Osteoblast (primary cell): Measurements from ENCODE around the gene SHISA7. TPM values are rescaled to one million over a fixed set of nuclear protein-coding genes. Genes with fewer than 3 reads are reported as not detected.

Experiments used
- DNase-seq: peaks from one replicate; pipeline ENCODE4 v3.0.0; 2011; ENCODE audit warnings: low spot score, mixed read lengths; ENCODE audit not compliant: insufficient read length; ENCODE audit errors: missing footprints
- H2AFZ ChIP-seq: 2 replicates; pipeline ENCODE4 v1.6.0; 2011; ENCODE audit warnings: mild to moderate bottlenecking, low read length
- H3K27ac ChIP-seq: 2 replicates; pipeline ENCODE4 v1.5.1; 2011; ENCODE audit warnings: mild to moderate bottlenecking, low read depth, low read length, moderate library complexity
- H3K27me3 ChIP-seq: 2 replicates; pipeline ENCODE4 v1.6.0; 2012; ENCODE audit warnings: mild to moderate bottlenecking, control low read depth, inconsistent platforms, low read length, moderate library complexity; ENCODE audit not compliant: insufficient read depth
- H3K36me3 ChIP-seq: 2 replicates; pipeline ENCODE4 v1.5.1; 2011; ENCODE audit warnings: mild to moderate bottlenecking, low read length, control low read depth, moderate library complexity; ENCODE audit not compliant: insufficient read depth
- H3K4me1 ChIP-seq: 2 replicates; pipeline ENCODE4 v1.5.1; 2011; ENCODE audit warnings: mild to moderate bottlenecking, low read length, control low read depth, moderate library complexity; ENCODE audit not compliant: insufficient read depth
- H3K4me2 ChIP-seq: 2 replicates; pipeline ENCODE4 v1.6.0; 2011; ENCODE audit warnings: mild to moderate bottlenecking, low read length; ENCODE audit not compliant: insufficient read depth
- H3K4me3 ChIP-seq: fragments of 200-600 bp; sonication (generic); 3 replicates; pipeline ENCODE4 v1.5.1; 2012; ENCODE audit warnings: mild to moderate bottlenecking, low read length, inconsistent platforms; ENCODE audit not compliant: insufficient read depth
- H3K79me2 ChIP-seq: 2 replicates; pipeline ENCODE4 v1.6.0; 2012; ENCODE audit warnings: mild to moderate bottlenecking, low read length, control low read depth, inconsistent platforms; ENCODE audit not compliant: insufficient read depth
- H3K9me3 ChIP-seq: 2 replicates; pipeline ENCODE4 v1.5.1; 2011; ENCODE audit warnings: low read depth, low read length, control low read depth
- H4K20me1 ChIP-seq: 2 replicates; pipeline ENCODE4 v1.6.0; 2012; ENCODE audit warnings: mild to moderate bottlenecking, low read length, control low read depth; ENCODE audit not compliant: insufficient read depth
- total RNA-seq: library from RNA; depleted of rRNA; stranded (reverse); fragments of >200 nt; gene quantifications from 2 replicates; pipeline ENCODE4 v1.2.3, GENCODE V29; 2012
- TF ChIP-seq, protein P1 (sequence below): IDR thresholded peaks from 2 replicates; pipeline ENCODE4 v1.5.1; 2011; ENCODE audit warnings: mild to moderate bottlenecking, low read depth, low read length, moderate library complexity; ENCODE audit errors: extremely low read depth

Gene SHISA7
- total RNA-seq, 1 donor, result not detected

- Histone ChIP-seq H3K79me2 (peaks cover 23% of the 10 kb centered on the region), H4K20me1 (no peaks in the 10 kb centered on the region), H3K36me3 (peaks cover 7% of the 10 kb centered on the region), H3K27me3 (no peaks in the 10 kb centered on the region), H3K4me3 (peak overlapping the region; percentile 87), H3K9me3 (no peaks in the 10 kb centered on the region), H2AFZ (no peak overlapping the region), H3K4me2 (peak overlapping the region; percentile 88), H3K27ac (peak overlapping the region; percentile 99), H3K4me1 (peaks cover 45% of the 10 kb centered on the region)
- DNase-seq, result no peak
- TF ChIP-seq, protein P1, sequence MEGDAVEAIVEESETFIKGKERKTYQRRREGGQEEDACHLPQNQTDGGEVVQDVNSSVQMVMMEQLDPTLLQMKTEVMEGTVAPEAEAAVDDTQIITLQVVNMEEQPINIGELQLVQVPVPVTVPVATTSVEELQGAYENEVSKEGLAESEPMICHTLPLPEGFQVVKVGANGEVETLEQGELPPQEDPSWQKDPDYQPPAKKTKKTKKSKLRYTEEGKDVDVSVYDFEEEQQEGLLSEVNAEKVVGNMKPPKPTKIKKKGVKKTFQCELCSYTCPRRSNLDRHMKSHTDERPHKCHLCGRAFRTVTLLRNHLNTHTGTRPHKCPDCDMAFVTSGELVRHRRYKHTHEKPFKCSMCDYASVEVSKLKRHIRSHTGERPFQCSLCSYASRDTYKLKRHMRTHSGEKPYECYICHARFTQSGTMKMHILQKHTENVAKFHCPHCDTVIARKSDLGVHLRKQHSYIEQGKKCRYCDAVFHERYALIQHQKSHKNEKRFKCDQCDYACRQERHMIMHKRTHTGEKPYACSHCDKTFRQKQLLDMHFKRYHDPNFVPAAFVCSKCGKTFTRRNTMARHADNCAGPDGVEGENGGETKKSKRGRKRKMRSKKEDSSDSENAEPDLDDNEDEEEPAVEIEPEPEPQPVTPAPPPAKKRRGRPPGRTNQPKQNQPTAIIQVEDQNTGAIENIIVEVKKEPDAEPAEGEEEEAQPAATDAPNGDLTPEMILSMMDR, result no peak
Observed at GRCh38 chr19:55485439-55486011, 42.4 kb upstream of the SHISA7 start.

GRCh38 chr19:55484593-55485438 is 41.7 kb upstream of the SHISA7 start, which contains the start of gene NAT14:
Gene NAT14 (plus strand): TSS chr19:55485188. CDS start chr19:55485709, 521 bp downstream.
- Histone ChIP-seq H3K79me2 (peaks cover 24% of the 10 kb centered on the region), H3K4me1 (peaks cover 45% of the 10 kb centered on the region), H4K20me1 (no peaks in the 10 kb centered on the region), H3K36me3 (peaks cover 7% of the 10 kb centered on the region), H3K27ac (peak within 1 kb of the TSS; percentile 99), H3K9me3 (no peaks in the 10 kb centered on the region), H3K4me2 (peak within 1 kb of the TSS; percentile 88), H2AFZ (peak within 1 kb of the TSS; percentile 65), H3K4me3 (peak within 1 kb of the TSS; percentile 87), H3K27me3 (no peaks in the 10 kb centered on the region)
- TF ChIP-seq, protein P1, result no peak
- peak; percentile 99 for DNase-seq

DNA sequence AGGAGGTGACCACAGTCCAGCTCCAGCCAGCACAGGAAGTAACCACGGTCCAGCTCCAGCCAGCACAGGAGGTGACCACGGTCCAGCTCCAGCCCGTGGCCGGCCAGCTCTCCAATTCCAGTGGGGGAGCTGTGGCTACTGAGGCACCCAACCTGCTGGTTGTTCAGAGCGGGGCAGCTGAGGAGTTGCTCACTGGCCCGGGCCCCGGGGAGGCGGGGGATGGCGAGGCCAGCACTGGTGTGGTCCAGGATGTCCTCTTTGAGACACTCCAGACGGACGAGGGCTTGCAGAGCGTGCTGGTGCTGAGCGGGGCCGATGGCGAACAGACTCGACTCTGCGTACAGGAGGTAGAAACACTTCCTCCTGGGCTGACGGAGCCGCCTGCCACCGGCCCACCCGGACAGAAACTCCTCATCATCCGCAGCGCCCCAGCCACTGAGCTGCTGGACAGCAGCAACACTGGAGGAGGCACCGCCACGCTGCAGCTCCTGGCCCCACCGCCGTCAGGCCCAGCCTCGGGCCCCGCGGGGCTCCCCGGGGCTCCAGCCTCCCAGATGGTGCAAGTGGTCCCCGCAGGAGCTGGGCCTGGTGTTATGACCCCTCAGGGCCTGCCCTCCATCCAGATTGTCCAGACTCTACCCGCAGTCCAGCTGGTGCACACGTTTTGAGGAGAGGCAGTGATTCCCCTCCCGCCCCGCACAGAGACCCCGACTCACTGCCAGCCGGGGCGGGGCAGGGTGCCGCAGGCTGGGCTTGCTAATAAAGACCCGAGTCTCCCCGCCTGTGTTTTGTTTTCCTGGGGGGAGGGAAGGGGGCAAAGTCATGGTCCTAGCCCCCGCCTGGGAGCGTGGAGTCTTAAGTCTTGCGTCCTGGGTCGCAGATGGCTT is 40.8 kb upstream of the SHISA7 start:
- Histone ChIP-seq H3K27ac (peak overlapping the region; percentile 99), H3K4me3 (peak overlapping the region; percentile 87), H3K4me2 (peak overlapping the region; percentile 88), H3K36me3 (peaks cover 7% of the 10 kb centered on the region), H3K4me1 (peaks cover 37% of the 10 kb centered on the region), H2AFZ (no peak overlapping the region), H3K27me3 (no peaks in the 10 kb centered on the region), H3K79me2 (peaks cover 33% of the 10 kb centered on the region), H3K9me3 (no peaks in the 10 kb centered on the region), H4K20me1 (no peaks in the 10 kb centered on the region)
- DNase-seq, result peak; percentile 85
- TF ChIP-seq, protein P1, result no peak
